HG03095 (cell line): Measurements from ENCODE around the gene RBM15.

ENCODE experiments used
- ATAC-seq: cut with Tn5 transposase; IDR thresholded peaks from one replicate; pipeline ENCODE4 v1.9.1; 2021; ENCODE audit warnings: moderate library complexity; ENCODE audit not compliant: unreplicated experiment

The RBM15 gene

DNA sequence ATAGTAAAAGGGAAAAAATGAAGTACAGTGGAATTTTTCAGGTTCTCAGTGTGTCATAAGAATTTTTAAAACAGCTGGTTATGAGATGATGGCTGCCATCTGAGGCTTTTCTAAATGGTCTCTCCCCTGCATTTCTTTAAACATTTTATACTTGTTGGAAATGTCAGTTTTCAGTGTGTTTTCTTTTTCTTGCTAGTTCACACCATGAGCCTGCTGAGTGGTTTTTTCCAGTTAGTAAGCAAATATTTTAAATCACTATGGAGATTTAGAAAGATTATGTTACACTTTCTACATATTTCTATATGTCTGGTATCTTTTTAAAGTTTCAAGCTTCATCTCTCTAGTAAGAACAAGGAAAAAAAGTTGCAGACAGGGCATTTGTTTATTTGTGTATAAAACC is 9.6 kb downstream of the RBM15 start:
- no peak for ATAC-seq

DNA sequence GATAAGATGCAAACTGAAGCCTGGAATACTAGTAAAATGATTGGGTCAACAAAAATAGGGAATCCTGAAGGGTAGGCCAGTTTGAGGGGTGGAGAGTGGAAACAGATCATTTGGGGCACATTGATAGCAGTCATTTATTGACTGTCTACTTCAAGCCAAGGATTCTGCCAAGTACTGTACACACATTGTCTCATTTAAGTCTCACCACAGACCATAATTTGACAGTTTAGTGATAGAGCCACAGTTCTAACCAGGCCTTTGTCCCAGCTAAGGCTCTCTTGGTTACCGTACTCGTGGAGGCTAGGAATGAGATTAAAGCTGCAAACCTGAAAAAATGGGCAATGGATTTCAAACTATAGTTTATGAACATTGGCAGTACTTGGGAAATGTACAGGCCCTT is 11.2 kb downstream of the RBM15 start:
- no peak for ATAC-seq

DNA sequence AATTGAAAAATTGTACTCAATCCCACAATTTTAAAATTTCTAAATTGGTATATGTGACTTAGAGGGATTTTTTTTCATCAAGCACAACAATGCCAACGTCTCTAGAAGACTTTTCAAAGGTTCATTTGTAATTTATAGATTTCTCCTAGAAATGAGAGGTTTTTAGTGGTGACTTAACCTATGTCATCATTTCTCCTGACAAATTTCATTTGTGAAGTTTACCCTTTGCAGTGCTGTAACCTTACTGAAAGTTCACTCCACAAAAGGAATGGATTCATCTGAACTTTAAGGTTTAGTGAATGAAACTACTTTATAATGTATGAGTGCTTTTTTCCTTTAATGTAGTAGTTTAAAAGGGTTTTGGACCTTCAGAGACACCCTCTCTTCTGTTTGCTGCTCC is 16.1 kb downstream of the RBM15 start:
- ATAC-seq, result no peak

DNA sequence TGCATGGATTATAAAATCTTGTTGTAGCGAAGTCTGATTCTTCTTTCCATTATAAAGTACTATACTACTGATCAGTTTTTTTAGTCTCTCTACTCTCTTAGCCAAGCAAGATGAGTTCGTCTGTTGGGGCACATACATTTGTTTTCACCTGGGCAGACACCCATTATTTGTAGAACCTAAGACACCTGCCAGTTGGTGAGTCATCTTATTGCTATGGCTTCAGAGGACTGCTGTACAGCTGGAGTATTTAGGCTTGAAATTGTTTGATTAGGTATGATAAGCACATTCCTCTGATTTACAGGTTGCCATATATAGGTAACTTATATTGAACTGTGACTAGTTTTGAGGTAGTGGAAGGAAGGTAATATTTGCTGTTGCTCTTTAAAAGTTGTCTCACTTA is 17.2 kb downstream of the RBM15 start:
- ATAC-seq, result no peak

DNA sequence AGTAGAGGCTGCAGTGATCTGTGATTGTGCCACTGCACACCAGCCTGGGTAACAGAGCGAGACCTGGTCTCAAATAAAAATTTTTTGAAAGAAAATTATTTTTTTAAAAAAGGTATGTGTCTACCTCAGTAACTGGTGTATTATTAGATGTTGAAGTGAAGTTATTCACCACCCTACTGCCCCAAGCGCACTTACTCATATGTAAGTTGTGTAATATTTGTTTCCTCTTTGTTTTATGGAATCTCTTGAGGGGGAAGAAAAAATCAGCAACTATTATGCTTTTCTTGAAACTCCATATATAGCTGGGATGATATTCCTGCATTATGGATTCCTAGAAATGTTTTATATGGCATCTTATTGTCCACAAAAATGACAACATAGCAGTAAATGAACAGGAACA is 21.3 kb downstream of the RBM15 start:
- no peak for ATAC-seq

DNA sequence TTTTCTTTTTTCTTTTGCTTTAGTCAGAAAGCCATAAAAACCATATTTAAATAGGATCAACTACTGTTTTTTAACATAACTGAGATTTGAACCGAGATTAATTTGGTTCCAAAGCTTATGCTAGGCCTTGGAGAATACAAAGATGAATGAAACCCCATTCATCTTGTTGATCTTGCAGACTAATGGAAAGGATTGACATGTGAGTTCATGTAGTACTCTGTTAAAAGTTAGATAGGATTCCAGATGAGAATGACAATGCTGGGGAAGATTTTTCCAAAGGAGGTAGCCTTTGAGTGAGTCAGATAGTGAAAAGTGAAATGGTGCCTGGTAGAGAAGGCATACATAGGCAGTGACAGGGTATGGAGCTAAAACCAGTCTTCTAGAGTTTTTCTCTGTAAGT is 22.7 kb downstream of the RBM15 start:
- no peak for ATAC-seq

DNA sequence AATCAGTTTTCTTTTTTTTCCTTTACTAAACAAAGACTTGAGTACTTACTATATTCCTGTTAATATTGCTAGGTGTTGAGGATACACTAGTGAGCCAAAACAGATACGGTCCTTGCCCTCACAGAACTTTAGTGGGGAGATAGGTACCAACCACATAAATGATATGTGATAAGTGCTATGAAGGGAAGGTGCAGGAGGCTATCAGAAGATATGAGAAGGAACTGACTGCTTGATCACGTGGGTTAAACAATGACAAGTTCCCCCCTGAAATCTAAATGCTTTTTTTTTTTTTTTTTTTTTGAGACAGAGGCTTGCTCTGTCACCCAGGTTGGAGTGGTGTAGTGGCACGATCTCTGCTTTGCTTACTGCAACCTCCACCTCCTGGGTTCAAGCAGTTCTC is 25.0 kb downstream of the RBM15 start:
- no peak for ATAC-seq

DNA sequence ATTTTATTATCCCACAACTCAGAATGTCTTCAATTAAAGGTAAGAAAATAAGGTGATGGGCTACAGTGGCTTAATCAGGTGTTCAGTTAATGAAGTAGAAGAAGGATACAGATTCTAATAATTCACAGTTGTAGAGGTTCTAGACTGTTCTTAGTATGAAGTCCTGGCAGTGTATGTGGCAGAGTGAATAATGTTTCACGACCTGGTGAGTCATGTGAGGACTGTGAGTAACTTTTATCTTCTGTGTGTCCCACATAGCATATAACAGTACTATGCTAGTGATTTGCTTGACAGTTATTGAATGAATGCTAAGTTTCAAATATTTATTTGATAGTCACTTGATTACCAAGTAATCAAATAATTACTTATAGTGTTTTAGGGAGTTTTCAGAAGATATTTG is 31.6 kb downstream of the RBM15 start:
- no peak for ATAC-seq

DNA sequence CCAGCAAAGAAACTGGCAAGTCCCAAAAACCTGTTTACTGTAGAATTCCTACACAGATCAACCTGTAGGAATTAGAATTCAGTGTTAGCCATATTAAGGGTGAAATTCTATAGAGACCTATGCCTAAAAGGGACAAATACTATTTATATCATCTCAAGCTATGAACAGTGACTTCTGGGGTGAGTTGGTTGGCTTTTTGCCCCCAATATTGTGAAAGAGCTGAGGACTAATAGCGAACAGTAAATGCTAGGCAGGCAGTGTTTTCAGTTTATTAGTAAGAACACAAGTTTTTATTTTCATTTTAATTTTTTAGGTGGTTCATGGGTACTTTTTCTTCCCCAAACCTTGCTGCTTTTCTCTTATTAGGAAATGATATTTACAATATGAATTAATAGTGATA is 36.3 kb downstream of the RBM15 start:
- ATAC-seq, result no peak

DNA sequence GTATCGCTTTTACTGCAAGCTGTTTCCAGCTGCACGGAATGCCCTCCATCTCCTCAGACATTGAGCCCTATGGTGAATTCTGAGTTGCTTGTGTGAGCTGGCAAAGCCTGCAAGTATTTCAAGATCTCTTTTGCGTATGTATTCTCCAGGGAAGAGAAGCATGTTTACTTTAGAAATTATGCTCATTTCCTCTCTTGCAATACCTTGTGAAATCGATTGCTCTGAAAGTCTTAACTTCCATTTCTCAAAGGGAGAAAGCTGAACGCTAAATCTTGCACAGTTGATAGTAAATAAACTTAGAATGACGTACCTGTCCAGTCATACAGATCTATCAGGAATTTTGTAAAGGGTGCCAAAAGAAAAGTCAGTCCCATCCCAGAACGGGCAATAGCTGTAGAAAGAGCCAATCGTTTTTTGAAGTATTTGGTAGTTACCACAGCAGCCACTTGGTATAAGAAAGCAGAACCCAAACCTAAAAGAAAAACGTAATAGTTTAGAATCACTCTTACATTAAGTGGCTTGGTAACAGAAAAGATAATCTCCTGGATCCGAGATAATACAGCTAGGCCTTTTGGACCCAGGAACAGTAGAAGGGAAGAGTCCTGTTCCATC is 41.6 kb downstream of the RBM15 start:
- ATAC-seq, result no peak

DNA sequence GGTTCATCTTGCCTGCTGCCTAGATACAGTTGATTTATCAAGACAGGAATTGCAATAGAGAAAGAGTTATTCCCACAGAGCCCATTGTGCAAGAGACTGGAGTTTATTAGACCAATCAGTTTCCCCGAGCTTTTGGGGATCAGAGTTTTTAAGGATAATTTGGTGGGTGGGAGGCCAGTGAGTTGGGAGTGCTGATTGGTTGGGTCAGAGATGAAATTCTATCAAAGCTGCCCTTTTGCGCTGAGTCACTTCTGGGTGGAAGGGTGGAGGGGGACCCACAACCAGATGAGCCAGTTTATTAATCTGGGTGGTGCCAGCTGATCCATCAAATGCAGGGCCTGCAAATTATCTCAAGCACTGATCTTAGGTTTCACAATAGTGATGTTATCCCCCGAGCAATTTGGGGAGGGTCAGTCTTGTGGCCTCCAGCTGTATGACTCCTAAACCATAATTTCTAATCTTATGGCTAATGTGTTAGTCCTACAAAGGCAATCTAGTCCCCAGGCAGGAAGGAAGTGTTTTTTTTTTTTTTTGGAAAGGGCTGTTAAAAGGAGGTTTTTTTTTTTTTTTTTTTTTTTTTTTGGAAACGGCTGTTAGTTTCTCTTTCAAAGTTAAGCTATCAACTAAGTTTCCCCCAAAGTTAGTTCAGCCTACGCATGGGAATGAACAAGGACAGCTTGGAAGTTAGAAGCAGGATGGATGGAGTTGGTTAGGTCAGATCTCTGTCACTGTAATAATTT is 44.2 kb downstream of the RBM15 start:
- no peak for ATAC-seq

DNA sequence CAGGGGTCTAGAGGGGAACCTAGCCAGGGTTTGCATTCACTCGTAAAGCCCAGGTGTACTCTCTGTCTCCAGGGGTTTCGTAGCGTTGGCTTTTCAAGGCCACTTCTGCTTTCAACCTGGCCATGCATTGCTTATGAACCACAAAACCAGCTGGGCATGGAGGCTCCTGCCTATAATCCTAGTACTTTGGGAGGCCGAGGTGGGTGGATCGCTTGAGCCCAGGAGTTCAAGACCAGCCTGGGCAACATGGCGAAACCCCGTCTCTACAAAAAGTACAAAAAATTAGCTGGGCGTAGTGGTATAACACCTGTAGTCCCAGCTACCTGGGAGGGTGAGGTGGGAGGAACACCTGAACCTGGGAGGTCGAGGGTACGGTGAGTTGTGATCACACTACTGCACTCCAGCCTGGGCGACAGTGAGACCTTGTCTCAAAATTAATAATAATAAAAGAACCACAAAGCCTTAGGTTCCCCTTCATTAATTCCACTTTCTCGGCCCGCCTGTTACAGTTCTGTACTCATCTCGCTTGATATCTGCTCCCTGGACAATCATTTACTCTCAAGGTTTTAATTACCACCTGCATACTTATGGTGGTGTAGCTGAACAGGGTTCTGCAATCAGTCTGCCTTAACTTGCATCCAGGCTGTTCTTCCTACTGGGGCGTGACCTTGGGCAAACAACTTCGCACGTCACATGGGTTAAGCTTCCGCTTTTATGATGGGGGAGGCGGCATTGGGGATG is 45.6 kb downstream of the RBM15 start:
- peak; percentile 50 for ATAC-seq

DNA sequence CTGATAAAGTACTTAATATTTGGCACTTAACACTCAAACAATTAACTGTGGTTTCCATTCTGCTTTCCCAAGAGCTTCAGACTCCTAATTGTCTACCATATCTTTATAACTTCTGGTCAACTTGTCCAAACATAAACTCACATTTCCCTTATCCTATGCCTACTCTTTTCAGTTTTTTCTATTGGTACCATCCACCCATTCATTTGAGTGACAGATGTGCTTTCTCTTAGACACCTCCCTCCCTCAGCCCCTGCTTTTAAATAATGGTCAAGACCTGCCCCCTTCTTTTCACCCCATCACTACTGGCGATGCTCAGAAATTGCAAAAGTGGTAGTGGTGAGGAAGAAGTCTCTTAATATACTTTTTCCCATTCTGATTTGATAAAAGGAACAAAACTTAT is 46.2 kb downstream of the RBM15 start:
- no peak for ATAC-seq

DNA sequence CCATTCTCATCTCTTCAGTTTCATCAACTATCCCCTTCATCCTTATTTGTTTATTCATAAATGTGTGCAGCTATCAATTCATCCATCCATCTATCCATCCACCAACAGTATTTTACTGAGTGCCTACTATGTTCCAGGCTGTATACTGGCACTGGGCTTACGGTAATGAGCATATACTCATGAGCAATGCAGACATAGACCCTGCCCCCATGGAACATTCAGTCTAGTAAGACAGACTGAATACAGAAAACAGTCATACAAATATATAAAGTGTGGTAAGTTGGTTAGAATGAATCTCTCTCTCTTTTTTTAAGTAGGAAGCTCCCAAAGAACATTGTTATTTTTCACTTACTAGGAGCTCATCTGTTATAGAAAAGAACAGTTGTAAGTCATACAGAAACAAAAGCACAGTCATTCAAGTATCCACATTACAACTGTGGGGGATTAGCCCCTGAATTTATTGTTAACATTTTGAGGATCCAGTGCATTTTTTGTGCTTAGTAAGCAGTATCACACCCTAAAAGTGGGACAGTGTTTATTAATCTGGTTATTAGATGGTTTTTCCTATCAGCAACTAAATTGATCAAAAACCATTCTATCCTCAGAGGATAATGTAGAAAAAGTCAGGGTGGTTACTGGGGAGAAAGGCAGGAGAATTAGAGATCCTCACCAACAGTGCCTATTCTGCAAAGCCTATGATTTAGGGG is 48.0 kb downstream of the RBM15 start:
- no peak for ATAC-seq

DNA sequence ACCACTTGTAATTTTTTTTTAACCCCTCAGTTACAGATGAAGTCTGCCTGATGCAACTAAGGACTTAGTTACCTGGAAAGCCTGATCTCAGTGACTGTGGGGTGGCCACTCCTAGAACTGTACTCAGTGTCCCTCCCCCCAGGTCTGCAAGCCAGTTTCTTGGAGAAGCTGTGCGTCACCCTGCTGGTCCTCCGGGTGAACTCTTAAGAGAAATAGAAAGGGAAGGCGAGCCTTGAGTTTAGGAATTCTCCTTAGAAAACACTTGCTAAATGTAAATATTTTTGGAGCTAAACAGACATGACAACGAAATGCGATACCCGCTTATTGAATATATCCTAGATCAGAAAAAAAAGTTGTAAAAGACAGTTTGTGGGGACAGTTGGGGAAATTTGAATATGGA is 50.9 kb downstream of the RBM15 start:
- no peak for ATAC-seq

DNA sequence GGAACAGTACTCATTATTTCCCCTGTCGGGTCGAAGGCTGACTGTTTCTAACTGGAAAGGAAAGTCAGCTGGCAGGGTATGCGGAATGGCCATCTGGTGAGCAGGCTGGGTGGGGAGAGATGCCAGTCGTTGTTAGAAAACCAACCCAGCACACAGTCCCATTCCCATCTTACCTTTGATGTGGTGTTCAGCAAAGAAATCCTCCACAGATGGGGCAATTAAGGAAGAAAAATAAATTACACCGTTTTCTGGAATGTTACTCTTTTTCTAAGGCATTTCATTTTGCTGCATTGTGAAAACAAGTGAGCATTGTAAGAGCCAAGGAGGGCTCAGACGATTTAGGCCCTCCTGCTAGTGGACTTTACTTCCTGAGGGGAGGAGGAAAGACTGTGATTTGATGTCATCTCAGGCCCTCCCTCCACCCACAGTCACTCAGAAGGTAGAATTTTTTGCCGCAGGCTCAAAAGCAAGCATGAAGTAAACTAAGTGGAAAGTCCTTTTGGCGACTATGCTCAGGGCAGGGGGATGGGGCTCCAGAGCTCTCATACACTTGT is 51.6 kb downstream of the RBM15 start, which contains the start of gene SLC16A4:
Gene SLC16A4 (minus strand): TSS at position 335 of the 554 bp plus-strand sequence. CDS start 1,703 bp downstream, outside the sequence.
- no peak for ATAC-seq

DNA sequence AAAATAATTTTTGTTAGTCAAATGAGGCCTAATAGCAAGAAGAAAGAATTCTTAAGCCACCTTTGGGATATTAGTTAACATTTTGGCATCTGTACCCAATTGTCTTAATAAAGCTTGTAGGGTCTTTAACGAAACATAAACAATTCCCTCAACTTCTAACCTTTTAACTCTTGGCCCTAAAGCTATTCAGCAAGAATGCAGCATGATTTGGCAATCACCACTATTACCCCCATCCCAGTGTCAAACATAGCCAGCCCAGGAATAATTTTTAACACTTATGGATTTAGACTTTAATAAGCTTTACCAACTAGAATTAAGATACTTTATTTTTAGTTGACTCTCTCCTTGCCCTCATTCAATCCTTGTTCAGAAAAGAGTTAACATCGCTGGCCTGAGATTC is 54.1 kb downstream of the RBM15 start:
- no peak for ATAC-seq

DNA sequence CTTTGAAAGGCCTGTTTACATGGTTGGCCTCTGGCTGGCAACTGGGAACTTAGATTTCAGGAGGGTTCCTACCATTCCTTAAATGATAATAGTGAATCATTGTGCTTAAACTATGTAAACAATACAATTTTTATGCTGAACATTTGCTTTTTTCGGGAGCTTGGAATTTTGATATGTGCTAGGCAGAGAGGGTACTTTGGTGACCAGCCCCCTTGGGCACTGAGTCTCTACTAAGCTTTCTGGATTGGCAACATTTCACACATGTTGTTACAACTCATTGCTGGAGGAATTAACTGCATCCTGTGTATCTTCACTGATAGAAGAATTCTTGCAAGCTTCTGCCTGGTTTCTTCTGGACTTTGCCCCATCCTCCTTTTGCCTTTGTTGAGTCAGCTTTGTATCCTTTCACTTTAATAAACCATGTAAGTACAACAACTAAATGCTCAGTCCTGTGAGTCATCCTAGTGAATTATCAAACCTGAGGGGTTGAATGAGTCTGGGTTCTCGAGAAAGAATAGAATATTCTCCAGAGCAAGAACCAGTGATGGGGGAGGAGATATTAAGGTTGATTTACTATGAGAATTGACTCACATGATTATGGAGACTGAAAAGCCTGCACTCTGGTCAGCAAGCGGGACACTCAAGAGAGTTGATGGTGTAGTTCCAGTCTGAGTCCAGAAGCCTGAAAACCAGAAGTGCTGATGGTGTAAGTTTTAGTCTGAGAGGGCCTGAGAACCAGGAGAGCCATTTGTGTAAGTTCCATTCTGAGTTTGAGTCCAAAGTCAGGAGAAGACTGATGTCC is 54.7 kb downstream of the RBM15 start:
- ATAC-seq, result no peak

DNA sequence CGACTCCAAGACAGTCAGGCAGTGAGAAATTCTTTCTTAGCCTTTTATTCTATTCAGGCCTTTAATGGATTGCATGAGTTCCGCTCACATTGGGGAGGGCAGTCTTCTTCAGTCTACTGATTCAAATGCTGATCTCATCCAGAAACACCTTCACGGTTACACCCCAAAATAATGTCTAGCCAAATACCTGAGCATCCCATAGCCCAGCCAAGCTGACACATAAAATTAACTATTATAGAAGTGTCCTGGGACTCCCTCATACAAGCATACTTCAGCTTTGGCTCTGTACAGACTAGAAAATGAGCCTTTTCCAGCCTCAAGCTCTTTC is 55.3 kb downstream of the RBM15 start:
- ATAC-seq, result no peak
